B cell (primary cell): ENCODE results near the gene ATP8A2. TPM values are rescaled to one million over a fixed set of nuclear protein-coding genes. Genes with fewer than 3 reads are reported as not detected.

Experiments
- ATAC-seq: fragments of 200-7000 bp; cut with Tn5 transposase; one replicate; pipeline ENCODE4 v1.10.0; 2021; ENCODE audit warnings: low read depth, mild to moderate bottlenecking, moderate number of reproducible peaks, moderate library complexity
- CTCF ChIA-PET: fragments of 350-600 bp; sonication (Branson Sonifier 250); formaldehyde crosslinking; loops from one replicate; lab custom pipeline; 2021; ENCODE audit warnings: antibody characterized with exemption, inconsistent platforms; lab: Charles Lee
- POLR2A ChIA-PET: fragments of 350-600 bp; sonication (Branson Sonifier 250); formaldehyde crosslinking; loops from one replicate; lab custom pipeline; 2021; ENCODE audit warnings: antibody characterized with exemption; lab: Charles Lee
- DNase-seq: peaks from one replicate; pipeline ENCODE4 v3.0.0; 2013
- H2AFZ ChIP-seq: 2 replicates; pipeline ENCODE4 v1.6.1; 2012; ENCODE audit warnings: mild to moderate bottlenecking, low read depth, low read length; ENCODE audit not compliant: insufficient read depth, poor library complexity, severe bottlenecking
- H3K27ac ChIP-seq, 2 donors: 1 replicate in 1 of 2; 2 replicates in 1 of 2; pipeline ENCODE4 v1.5.1; 2012 to 2013; ENCODE audit warnings: low read length in 2 of 2, mild to moderate bottlenecking in 2 of 2, moderate library complexity in 1 of 2
- H3K27me3 ChIP-seq, 4 experiments: fragments of 200-600 bp in 1 of 4; sonication (generic) in 1 of 4; replicated peaks in 1 of 4; 1 replicate in 2 of 4; 2 replicates in 2 of 4; pipeline versions ENCODE4 v1.6.1 to v1.7.0; 2013 to 2016; ENCODE audit warnings: low read length in 3 of 4, mild to moderate bottlenecking in 2 of 4, mixed read lengths in 1 of 4, moderate library complexity in 1 of 4; ENCODE audit not compliant: insufficient read depth in 4 of 4, control insufficient read depth in 3 of 4; ENCODE audit errors: control extremely low read depth in 1 of 4
- H3K36me3 ChIP-seq, 2 experiments: replicated peaks in 1 of 2; 1 replicate in 1 of 2; 2 replicates in 1 of 2; pipeline versions ENCODE4 v1.6.1 to v1.7.1; 2013; ENCODE audit warnings: low read length in 1 of 2; ENCODE audit not compliant: insufficient read depth in 2 of 2, control insufficient read depth in 1 of 2; ENCODE audit errors: control extremely low read depth in 1 of 2, extremely low read depth in 1 of 2
- H3K4me1 ChIP-seq, 2 donors: fragments of 200-600 bp in 1 of 2; sonication (generic) in 1 of 2; 1 replicate in 1 of 2; 2 replicates in 1 of 2; pipeline versions ENCODE4 v1.5.1 to v1.6.1; 2013 to 2017; ENCODE audit warnings: low read length in 2 of 2; ENCODE audit not compliant: control insufficient read depth in 2 of 2, insufficient read depth in 2 of 2
- H3K4me2 ChIP-seq: replicated peaks from 2 replicates; pipeline ENCODE3; 2012; ENCODE audit warnings: mild to moderate bottlenecking, low read depth, low read length; ENCODE audit not compliant: poor library complexity, severe bottlenecking
- H3K4me3 ChIP-seq, 5 experiments: fragments of 200-600 bp in 1 of 5; sonication (generic) in 1 of 5; 1 replicate in 3 of 5; 2 replicates in 2 of 5; pipeline versions ENCODE4 v1.5.1 to v1.7.0; 2011 to 2016; ENCODE audit warnings: low read length in 4 of 5, mild to moderate bottlenecking in 4 of 5, low read depth in 2 of 5, control low read depth in 1 of 5, moderate library complexity in 1 of 5; ENCODE audit not compliant: insufficient read depth in 1 of 5; ENCODE audit errors: control extremely low read depth in 1 of 5, extremely low read depth in 1 of 5
- H3K79me2 ChIP-seq: fragments of 200-600 bp; sonication (generic); one replicate; pipeline ENCODE4 v1.6.0; 2016; ENCODE audit warnings: low read length; ENCODE audit not compliant: control insufficient read depth, insufficient read depth
- H3K9ac ChIP-seq: fragments of 200-600 bp; sonication (generic); 2 replicates; pipeline ENCODE4 v1.6.1; 2017; ENCODE audit warnings: mild to moderate bottlenecking, low read length, moderate library complexity
- H3K9me3 ChIP-seq, 3 donors: one replicate each; pipeline versions ENCODE4 v1.6.1 to v1.7.1; 2013; ENCODE audit warnings: low read length in 2 of 3; ENCODE audit not compliant: control insufficient read depth in 2 of 3, insufficient read depth in 1 of 3; ENCODE audit errors: control extremely low read depth in 1 of 3
- H4K20me1 ChIP-seq: 2 replicates; pipeline ENCODE4 v1.6.0; 2012; ENCODE audit warnings: mild to moderate bottlenecking, low read length; ENCODE audit not compliant: insufficient read depth, control insufficient read depth, poor library complexity, severe bottlenecking
- H3K27ac Mint-ChIP-seq: one replicate; pipeline ENCODE4 v1.8.0; 2021; ENCODE audit warnings: mixed read lengths
- H3K27me3 Mint-ChIP-seq: one replicate; pipeline ENCODE4 v1.8.0; 2021; ENCODE audit warnings: mixed read lengths
- H3K4me1 Mint-ChIP-seq: one replicate; pipeline ENCODE4 v1.8.0; 2021; ENCODE audit warnings: mixed read lengths
- H3K4me3 Mint-ChIP-seq: one replicate; pipeline ENCODE4 v1.8.0; 2021; ENCODE audit warnings: mixed read lengths
- H3K9me3 Mint-ChIP-seq: one replicate; pipeline ENCODE4 v1.8.0; 2022; ENCODE audit warnings: mixed read lengths; ENCODE audit not compliant: insufficient read depth
- EZH2 ChIP-seq: IDR thresholded peaks from 2 replicates; pipeline ENCODE4 v1.6.1; 2012; ENCODE audit warnings: borderline replicate concordance, low read depth, mild to moderate bottlenecking, moderate library complexity, low read length; ENCODE audit not compliant: insufficient read depth, poor library complexity, severe bottlenecking
- WGBS: methylation state at CpG from one replicate; pipeline ENCODE4 v1.1.5; 2013; ENCODE audit warnings: missing lambda C conversion rate; ENCODE audit not compliant: insufficient coverage; 5-methylcytosine and 5-hydroxymethylcytosine counted together
- intact Hi-C: fragments of 100-400 bp; cut with micrococcal nuclease; formaldehyde crosslinking; loops from one replicate; pipeline ENCODE4 v1.10.0; 2022
- polyA plus RNA-seq: library from polyadenylated mRNA; depleted of rRNA; stranded (reverse); fragments of >200 nt; gene quantifications from 2 replicates; pipeline ENCODE4 v1.2.3, GENCODE V29; 2012
- total RNA-seq, 2 donors: library from RNA; stranded (reverse); fragments of 120-200 nt in 1 of 2; gene quantifications; 1 replicate in 1 of 2; 2 replicates in 1 of 2; pipeline versions ENCODE4 v1.2.3 to v1.2.4, GENCODE V29; 2013 to 2022
- TF ChIP-seq, protein P1 (sequence below): fragments of 200-600 bp; IDR thresholded peaks from one replicate; pipeline ENCODE4 v1.8.0; 2022; ENCODE audit warnings: antibody characterized with exemption, mild to moderate bottlenecking

Gene ATP8A2
- total and polyA plus RNA-seq, 2 donors (not counting 1 experiment from before 2014, with no cell fraction given): not detected

DNA sequence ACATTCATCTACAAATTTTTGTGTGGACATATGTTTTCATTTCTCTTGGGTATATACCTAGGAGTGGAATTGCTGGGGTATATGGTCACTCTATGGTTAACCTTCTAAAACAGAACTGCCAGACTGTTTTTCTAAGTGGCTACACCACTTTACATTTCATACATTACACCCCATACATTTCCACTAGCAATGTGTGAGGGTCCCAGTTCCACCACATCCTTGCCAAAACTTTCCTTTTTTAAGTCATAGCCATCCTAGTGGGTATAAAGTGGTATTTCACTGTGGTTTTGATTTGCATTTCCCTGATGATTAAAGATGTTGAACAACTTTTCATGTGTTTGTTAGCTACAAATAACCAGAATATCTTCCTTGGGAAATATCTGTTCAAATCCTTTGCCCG is 344.0 kb downstream of the ATP8A2 start:
- H2AFZ ChIP-seq: no peak overlapping the region

DNA sequence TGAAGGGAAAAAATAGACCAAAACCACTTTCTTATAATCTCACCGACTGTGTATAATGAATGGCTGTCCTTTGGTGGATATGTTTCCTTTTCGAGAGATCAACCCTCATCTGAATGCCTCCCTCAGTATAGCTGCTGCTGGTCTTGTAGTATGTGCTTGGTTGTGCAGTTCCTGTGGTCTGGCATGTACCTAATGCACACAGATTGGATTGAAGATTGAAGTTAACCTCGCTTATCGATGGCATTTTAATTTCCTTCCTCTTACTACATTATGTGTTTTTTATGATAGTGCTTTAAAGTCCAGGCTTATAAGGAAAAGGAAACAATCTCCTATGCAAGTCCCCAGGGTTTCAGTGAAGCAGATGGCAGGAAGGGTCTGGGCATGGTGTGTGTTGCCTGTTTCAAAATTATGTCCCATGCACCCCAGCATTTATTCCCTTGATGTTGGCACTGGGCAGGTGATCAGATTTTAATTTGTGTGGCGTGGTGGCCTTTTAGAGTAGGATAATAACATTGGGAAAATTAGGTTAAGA is 346.0 kb downstream of the ATP8A2 start:
- TF ChIP-seq EZH2: no peak
- TF ChIP-seq, protein P1, sequence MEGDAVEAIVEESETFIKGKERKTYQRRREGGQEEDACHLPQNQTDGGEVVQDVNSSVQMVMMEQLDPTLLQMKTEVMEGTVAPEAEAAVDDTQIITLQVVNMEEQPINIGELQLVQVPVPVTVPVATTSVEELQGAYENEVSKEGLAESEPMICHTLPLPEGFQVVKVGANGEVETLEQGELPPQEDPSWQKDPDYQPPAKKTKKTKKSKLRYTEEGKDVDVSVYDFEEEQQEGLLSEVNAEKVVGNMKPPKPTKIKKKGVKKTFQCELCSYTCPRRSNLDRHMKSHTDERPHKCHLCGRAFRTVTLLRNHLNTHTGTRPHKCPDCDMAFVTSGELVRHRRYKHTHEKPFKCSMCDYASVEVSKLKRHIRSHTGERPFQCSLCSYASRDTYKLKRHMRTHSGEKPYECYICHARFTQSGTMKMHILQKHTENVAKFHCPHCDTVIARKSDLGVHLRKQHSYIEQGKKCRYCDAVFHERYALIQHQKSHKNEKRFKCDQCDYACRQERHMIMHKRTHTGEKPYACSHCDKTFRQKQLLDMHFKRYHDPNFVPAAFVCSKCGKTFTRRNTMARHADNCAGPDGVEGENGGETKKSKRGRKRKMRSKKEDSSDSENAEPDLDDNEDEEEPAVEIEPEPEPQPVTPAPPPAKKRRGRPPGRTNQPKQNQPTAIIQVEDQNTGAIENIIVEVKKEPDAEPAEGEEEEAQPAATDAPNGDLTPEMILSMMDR: no peak
- no peaks in the 10 kb centered on the region for H3K4me1 ChIP-seq
- Mint-ChIP-seq H3K4me3 (no peak overlapping the region), H3K9me3 (peaks cover 2% of the 10 kb centered on the region), H3K4me1 (no peaks in the 10 kb centered on the region), H3K27me3 (no peaks in the 10 kb centered on the region), H3K27ac (no peak overlapping the region)
- H3K79me2 ChIP-seq: no peaks in the 10 kb centered on the region
- H4K20me1 ChIP-seq: no peaks in the 10 kb centered on the region
- H2AFZ ChIP-seq: no peak overlapping the region
- H3K27me3 ChIP-seq: no peaks in the 10 kb centered on the region
- no peaks in the 10 kb centered on the region for H3K36me3 ChIP-seq
- no peaks in the 10 kb centered on the region for H3K9me3 ChIP-seq
- no CpG with 5 or more reads among the region's 5 CpGs for WGBS
- H3K4me2 ChIP-seq: no peak overlapping the region
- DNase-seq: no peak
- intact Hi-C loops: no loop called here
- H3K27ac ChIP-seq: no peak overlapping the region
- no peak for ATAC-seq
- ChIA-PET POLR2A (no interaction called here), CTCF (interaction anchor here (0.7 kb wide), 1 partner anchor 870 kb away, joined by 3 read pairs; no protein-coding TSS in a partner anchor)
- no peak overlapping the region for H3K9ac ChIP-seq
- H3K4me3 ChIP-seq: no peak overlapping the region

More for the DNA sequence above, 344.0 kb downstream of the ATP8A2 start:
- no peaks in the 10 kb centered on the region for H3K36me3 ChIP-seq
- ATAC-seq (no peak), DNase-seq (no peak)
- POLR2A ChIA-PET: no interaction called here
- H3K4me3 ChIP-seq: no peak overlapping the region
- Mint-ChIP-seq H3K27me3 (no peaks in the 10 kb centered on the region), H3K4me3 (no peak overlapping the region), H3K4me1 (no peaks in the 10 kb centered on the region), H3K9me3 (peaks cover 2% of the 10 kb centered on the region), H3K27ac (no peak overlapping the region)
- TF ChIP-seq, protein P1: no peak
- TF ChIP-seq EZH2: no peak
- no peak overlapping the region for H3K9ac ChIP-seq
- peaks cover 0 to 3% (median 0%) of the 10 kb centered on the region in 3 donors for H3K9me3 ChIP-seq
- intact Hi-C loops: no loop called here
- H3K4me1 ChIP-seq: no peaks in the 10 kb centered on the region
- H3K27ac ChIP-seq: no peak overlapping the region
- H4K20me1 ChIP-seq: no peaks in the 10 kb centered on the region
- WGBS: no CpG with 5 or more reads among the region's 1 CpG
- CTCF ChIA-PET: no interaction called here
- no peaks in the 10 kb centered on the region for H3K79me2 ChIP-seq
- no peak overlapping the region for H3K4me2 ChIP-seq
- H3K27me3 ChIP-seq: no peaks in the 10 kb centered on the region
